GM12892 (cell line): ENCODE data around the gene TFF1.

Experiments used
- POLR2A ChIP-seq: IDR thresholded peaks from 2 replicates; pipeline ENCODE4 v1.6.1; 2011; ENCODE audit warnings: low read depth, low read length, control low read depth
- POLR2AphosphoS5 ChIP-seq: IDR thresholded peaks from 2 replicates; pipeline ENCODE4 v1.6.1; 2011; ENCODE audit warnings: low read depth, low read length, control low read depth

DNA sequence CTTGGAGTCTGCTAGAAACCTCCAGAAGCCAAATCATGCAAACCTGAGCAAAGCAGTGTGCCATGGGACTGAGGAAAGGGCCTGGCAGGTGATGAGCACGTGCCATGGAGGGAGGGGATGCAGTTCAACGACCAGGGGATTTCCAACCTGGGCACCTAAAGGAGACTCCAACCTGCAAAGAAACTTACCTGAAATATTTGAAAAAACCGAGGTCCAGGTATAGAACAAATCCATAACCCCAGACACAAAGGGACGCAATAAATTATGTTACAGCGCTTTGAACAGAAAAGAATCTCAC is 46.2 kb upstream of the TFF1 start:
- TF ChIP-seq POLR2A (no peak), POLR2AphosphoS5 (no peak)
